Body of pancreas (tissue), 4 donors: ENCODE data around the gene RELL2.

Source experiments
- POLR2A ChIP-seq, 3 donors: fragments of 450-650 bp; IDR thresholded peaks; one replicate each; pipeline ENCODE4 v1.6.1; 2016; ENCODE audit warnings: antibody characterized with exemption in 3 of 3, mild to moderate bottlenecking in 2 of 3
- TF ChIP-seq, protein P1 (sequence below), 7 experiments: fragments of 450-650 bp in 4 of 7; fragments of 200-600 bp in 3 of 7; sonication (generic) in 3 of 7; IDR thresholded peaks; one replicate each; pipeline ENCODE4 v1.5.1; 2016 to 2019; ENCODE audit warnings: antibody characterized with exemption in 7 of 7

DNA sequence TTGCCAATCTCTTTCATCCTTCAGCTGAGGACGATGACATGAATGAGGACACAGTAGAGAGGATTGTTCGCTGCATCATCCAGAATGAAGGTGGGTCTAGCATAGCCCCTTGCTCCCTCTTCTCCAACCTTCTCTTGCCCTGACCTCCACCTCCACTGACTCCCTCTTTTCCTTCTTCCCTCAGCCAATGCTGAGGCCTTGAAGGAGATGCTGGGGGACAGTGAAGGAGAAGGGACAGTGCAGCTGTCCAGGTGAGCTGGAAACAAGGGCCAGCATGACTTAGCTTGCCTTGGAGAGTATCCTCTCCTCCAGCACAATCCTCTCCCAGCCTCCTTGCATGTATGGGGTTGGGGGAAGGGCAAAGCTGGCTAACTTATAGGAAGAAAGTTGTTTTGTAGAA lies 2.0 kb downstream of the RELL2 start:
- TF ChIP-seq, protein P1, sequence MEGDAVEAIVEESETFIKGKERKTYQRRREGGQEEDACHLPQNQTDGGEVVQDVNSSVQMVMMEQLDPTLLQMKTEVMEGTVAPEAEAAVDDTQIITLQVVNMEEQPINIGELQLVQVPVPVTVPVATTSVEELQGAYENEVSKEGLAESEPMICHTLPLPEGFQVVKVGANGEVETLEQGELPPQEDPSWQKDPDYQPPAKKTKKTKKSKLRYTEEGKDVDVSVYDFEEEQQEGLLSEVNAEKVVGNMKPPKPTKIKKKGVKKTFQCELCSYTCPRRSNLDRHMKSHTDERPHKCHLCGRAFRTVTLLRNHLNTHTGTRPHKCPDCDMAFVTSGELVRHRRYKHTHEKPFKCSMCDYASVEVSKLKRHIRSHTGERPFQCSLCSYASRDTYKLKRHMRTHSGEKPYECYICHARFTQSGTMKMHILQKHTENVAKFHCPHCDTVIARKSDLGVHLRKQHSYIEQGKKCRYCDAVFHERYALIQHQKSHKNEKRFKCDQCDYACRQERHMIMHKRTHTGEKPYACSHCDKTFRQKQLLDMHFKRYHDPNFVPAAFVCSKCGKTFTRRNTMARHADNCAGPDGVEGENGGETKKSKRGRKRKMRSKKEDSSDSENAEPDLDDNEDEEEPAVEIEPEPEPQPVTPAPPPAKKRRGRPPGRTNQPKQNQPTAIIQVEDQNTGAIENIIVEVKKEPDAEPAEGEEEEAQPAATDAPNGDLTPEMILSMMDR (IDR thresholded peaks at IDR 0.05), result no peak
- TF ChIP-seq POLR2A (IDR thresholded peaks at IDR 0.05), result no peak
